Nephron (organoid): ENCODE measurements around the gene SLC4A8.

Source experiments
- H3K27ac Mint-ChIP-seq, 3 experiments: 2 replicates each; pipeline ENCODE4 v1.8.0; 2020; ENCODE audit warnings: mixed read lengths in 3 of 3, mild to moderate bottlenecking in 2 of 3, moderate library complexity in 1 of 3
- H3K27me3 Mint-ChIP-seq: 2 replicates; pipeline ENCODE4 v1.8.0; 2021; ENCODE audit warnings: low read depth, mild to moderate bottlenecking, moderate library complexity, mixed read lengths
- H3K36me3 Mint-ChIP-seq: 2 replicates; pipeline ENCODE4 v1.8.0; 2020; ENCODE audit warnings: low read depth, mixed read lengths
- H3K4me1 Mint-ChIP-seq: 2 replicates; pipeline ENCODE4 v1.8.0; 2020; ENCODE audit warnings: mixed read lengths
- H3K4me3 Mint-ChIP-seq, 3 experiments: 2 replicates each; pipeline ENCODE4 v1.8.0; 2020; ENCODE audit warnings: mild to moderate bottlenecking in 3 of 3, mixed read lengths in 3 of 3, moderate library complexity in 2 of 3
- H3K9me3 Mint-ChIP-seq: 2 replicates; pipeline ENCODE4 v1.8.0; 2020; ENCODE audit warnings: mixed read lengths
- CTCF ChIP-seq, 3 experiments: fragments of 200-600 bp; sonication (generic); IDR thresholded peaks; one replicate each; pipeline ENCODE4 v1.5.0; 2021; ENCODE audit warnings: antibody characterized with exemption in 3 of 3; ENCODE audit not compliant: unreplicated experiment in 3 of 3

The SLC4A8 gene

GRCh38 chr12:51424094-51424661 lies 453 bp upstream of the SLC4A8 start:
- Mint-ChIP-seq H3K27me3 (peaks cover 24% of the 10 kb centered on the region), H3K27ac (peak overlapping the region; percentile 69 to 83 (median 79)), H3K4me3 (peak overlapping the region; percentile 86 to 89 (median 87))

GRCh38 chr12:51428256-51428655 lies 3.6 kb downstream of the SLC4A8 start:
- no peaks in the 10 kb centered on the region for H3K9me3 Mint-ChIP-seq
- no peak for TF ChIP-seq CTCF (IDR thresholded peaks at IDR 0.05; ENCODE audit: unreplicated experiment in 3 of 3)
- no peak overlapping the region for H3K4me3 Mint-ChIP-seq
- no peak overlapping the region for H3K27ac Mint-ChIP-seq
- H3K36me3 Mint-ChIP-seq, result no peaks in the 10 kb centered on the region
- peaks cover 8% of the 10 kb centered on the region for H3K4me1 Mint-ChIP-seq
- peaks cover 14% of the 10 kb centered on the region for H3K27me3 Mint-ChIP-seq

More at GRCh38 chr12:51424094-51424661, 453 bp upstream of the SLC4A8 start:
- Mint-ChIP-seq H3K4me1 (peaks cover 23% of the 10 kb centered on the region), H3K36me3 (no peaks in the 10 kb centered on the region), H3K9me3 (no peaks in the 10 kb centered on the region)
- TF ChIP-seq CTCF (IDR thresholded peaks at IDR 0.05; ENCODE audit: unreplicated experiment in 3 of 3), result no peak

DNA sequence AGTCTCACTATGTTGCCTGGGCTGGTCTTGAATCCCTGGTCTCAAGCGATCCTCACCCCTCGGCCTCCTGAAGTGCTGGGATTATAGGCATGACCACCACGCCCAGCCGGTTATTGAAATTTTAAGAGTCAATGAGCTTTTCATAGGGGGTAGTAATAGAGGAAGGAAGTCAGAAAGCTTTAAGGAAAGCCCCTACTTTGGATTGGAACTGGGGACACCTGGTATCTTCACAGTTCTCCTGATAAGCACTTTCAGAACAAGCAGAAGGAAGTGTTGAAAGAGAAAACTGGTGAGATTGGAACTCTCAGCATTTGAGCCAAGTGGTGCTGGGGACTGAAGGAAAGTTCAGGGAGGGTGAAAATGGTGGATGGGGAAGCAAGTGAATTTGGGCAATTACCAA lies 5.1 kb downstream of the SLC4A8 start:
- peaks cover 12% of the 10 kb centered on the region for H3K27me3 Mint-ChIP-seq
- H3K9me3 Mint-ChIP-seq, result no peaks in the 10 kb centered on the region
- no peak overlapping the region for H3K4me3 Mint-ChIP-seq
- H3K4me1 Mint-ChIP-seq, result no peaks in the 10 kb centered on the region
- TF ChIP-seq CTCF (IDR thresholded peaks at IDR 0.05; ENCODE audit: unreplicated experiment in 3 of 3), result no peak
- no peaks in the 10 kb centered on the region for H3K36me3 Mint-ChIP-seq
- no peak overlapping the region for H3K27ac Mint-ChIP-seq

DNA sequence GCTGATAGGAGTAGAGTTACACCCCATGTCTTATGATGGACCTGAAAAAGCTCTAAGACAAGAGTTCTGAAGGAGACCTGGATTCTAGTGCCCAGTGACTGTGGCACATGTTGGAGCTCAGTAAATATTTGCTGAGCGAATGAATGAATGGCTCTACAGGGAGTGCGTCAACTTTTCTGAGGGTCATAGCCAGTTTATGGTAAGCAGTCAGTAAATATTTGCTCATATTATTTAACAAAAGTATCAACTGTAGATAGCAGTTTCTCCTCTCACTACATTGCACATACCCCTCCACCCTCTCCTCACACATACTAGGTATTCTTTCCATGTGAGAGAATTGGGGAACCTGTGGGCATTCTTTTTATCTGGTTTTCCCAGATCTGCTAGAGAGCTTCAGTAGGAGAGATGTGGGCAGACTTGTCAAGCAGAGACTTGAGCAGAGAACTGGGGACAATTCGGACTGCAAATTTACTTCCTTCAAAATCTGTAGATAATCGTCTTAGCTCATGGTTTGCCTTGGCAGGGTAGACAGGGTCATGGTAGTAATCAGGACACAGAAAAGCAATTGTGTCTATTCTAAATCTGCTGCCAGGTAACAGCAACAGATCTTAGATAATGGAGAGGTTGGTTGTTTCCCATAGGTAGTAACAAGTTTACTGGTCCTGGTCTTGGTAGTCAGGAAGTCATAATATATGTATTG lies 5.7 kb downstream of the SLC4A8 start:
- no peak overlapping the region for H3K27ac Mint-ChIP-seq
- H3K27me3 Mint-ChIP-seq, result peaks cover 12% of the 10 kb centered on the region
- no peaks in the 10 kb centered on the region for H3K36me3 Mint-ChIP-seq
- TF ChIP-seq CTCF (IDR thresholded peaks at IDR 0.05; ENCODE audit: unreplicated experiment in 3 of 3), result no peak
- no peaks in the 10 kb centered on the region for H3K4me1 Mint-ChIP-seq
- no peak overlapping the region for H3K4me3 Mint-ChIP-seq
- no peaks in the 10 kb centered on the region for H3K9me3 Mint-ChIP-seq

GRCh38 chr12:51432921-51433320 lies 8.3 kb downstream of the SLC4A8 start:
- no peaks in the 10 kb centered on the region for H3K4me1 Mint-ChIP-seq
- H3K4me3 Mint-ChIP-seq, result no peak overlapping the region
- peaks cover 7% of the 10 kb centered on the region for H3K27me3 Mint-ChIP-seq
- no peaks in the 10 kb centered on the region for H3K36me3 Mint-ChIP-seq
- H3K27ac Mint-ChIP-seq, result no peak overlapping the region
- H3K9me3 Mint-ChIP-seq, result no peaks in the 10 kb centered on the region
- TF ChIP-seq CTCF (IDR thresholded peaks at IDR 0.05; ENCODE audit: unreplicated experiment in 3 of 3), result no peak

DNA sequence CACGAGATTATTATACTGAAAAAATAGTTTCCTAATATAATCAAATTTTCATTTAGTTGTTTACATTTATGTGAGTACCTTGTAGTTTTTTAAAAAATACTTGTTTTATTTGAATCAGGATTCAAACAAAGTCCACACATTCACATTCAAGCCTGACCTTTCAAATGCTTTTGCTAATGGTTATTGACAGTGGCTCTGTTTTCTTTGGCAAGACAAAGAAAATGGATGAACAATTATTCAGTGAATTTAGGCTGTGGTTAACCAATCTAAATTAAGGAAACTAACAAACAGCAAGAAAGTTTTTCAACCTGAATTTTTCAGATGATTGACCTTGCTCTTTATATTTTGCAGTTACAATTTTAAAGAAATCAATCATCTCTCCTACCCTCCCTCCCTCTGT lies 9.7 kb downstream of the SLC4A8 start:
- H3K4me3 Mint-ChIP-seq, result no peak overlapping the region
- H3K27me3 Mint-ChIP-seq, result peaks cover 5% of the 10 kb centered on the region
- TF ChIP-seq CTCF (IDR thresholded peaks at IDR 0.05; ENCODE audit: unreplicated experiment in 3 of 3), result no peak
- no peak overlapping the region for H3K27ac Mint-ChIP-seq
- no peaks in the 10 kb centered on the region for H3K36me3 Mint-ChIP-seq
- H3K9me3 Mint-ChIP-seq, result no peaks in the 10 kb centered on the region
- no peaks in the 10 kb centered on the region for H3K4me1 Mint-ChIP-seq
